GM12874 (cell line): ENCODE measurements around the gene C4orf50.

Experiments
- TF ChIP-seq, protein P1 (sequence below): IDR thresholded peaks from 2 replicates; pipeline ENCODE4 v1.5.1; 2011; ENCODE audit warnings: low read depth, mild to moderate bottlenecking, control low read depth, low read length, moderate library complexity; ENCODE audit not compliant: insufficient read depth

C4orf50 gene

DNA sequence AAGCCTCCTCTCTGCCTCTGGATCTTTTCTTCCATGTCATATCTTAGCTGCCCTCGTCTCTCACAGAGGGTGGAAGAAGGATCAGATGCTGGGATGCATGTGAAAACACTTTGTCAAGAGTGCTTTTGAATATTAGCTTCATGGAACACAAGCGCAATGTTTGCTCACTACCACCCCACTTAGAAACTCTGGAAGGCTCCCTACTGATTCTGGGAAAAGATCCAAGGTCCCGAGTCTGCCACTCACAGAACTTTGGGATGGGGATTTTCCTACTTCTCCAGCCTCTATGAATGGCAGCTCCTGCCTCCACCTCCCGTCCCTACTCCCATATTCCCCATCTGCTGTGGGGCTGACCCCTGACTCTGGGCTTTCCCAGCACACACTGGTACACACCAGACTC, 85.1 kb downstream of the C4orf50 start:
- TF ChIP-seq, protein P1, sequence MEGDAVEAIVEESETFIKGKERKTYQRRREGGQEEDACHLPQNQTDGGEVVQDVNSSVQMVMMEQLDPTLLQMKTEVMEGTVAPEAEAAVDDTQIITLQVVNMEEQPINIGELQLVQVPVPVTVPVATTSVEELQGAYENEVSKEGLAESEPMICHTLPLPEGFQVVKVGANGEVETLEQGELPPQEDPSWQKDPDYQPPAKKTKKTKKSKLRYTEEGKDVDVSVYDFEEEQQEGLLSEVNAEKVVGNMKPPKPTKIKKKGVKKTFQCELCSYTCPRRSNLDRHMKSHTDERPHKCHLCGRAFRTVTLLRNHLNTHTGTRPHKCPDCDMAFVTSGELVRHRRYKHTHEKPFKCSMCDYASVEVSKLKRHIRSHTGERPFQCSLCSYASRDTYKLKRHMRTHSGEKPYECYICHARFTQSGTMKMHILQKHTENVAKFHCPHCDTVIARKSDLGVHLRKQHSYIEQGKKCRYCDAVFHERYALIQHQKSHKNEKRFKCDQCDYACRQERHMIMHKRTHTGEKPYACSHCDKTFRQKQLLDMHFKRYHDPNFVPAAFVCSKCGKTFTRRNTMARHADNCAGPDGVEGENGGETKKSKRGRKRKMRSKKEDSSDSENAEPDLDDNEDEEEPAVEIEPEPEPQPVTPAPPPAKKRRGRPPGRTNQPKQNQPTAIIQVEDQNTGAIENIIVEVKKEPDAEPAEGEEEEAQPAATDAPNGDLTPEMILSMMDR: no peak

DNA sequence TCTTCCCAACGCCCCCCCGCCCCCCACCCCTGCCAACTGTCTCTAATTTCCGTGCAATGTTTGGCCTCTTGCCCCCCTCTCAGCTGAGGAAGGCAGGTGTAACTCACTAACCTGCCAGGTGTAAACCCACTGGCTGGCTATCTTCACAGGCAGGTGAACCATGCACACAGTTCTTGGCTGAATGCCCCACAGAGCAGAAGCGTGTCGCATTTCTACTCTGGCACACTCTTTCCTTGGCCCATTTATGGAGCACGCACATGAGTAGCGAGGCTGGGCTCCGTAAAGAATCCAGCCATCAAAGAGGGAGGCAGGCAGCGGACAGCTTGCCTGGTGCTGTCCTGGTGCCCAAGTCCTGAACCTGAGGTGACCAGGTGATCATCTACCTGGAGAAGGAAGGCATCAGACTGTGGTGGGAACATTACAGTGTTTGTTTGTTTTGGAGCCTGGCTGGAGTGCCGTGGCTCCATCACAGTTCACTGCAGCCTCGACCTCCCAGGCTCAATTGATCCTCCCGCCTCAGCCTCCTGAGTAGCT, 86.1 kb downstream of the C4orf50 start:
- TF ChIP-seq, protein P1: no peak

DNA sequence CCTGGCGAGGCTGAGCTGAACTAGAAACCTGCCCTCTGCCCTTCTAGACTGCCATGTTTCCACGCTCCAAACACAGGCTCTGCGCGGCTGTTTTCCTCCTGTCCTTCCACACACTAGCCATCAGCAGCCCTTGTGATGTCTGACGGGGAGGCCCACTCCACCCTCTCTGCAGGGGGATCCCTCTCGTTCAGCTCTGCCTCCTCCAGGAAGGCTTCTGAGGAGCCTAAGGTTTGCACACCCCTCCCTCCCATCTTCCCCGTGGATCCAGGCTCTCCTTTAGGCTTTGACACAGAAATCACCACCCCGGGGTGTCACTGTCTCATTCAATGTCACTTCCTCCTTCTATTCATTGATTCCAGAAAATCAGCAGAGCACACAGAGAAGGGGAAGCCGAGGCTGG, 86.7 kb downstream of the C4orf50 start:
- TF ChIP-seq, protein P1: no peak

DNA sequence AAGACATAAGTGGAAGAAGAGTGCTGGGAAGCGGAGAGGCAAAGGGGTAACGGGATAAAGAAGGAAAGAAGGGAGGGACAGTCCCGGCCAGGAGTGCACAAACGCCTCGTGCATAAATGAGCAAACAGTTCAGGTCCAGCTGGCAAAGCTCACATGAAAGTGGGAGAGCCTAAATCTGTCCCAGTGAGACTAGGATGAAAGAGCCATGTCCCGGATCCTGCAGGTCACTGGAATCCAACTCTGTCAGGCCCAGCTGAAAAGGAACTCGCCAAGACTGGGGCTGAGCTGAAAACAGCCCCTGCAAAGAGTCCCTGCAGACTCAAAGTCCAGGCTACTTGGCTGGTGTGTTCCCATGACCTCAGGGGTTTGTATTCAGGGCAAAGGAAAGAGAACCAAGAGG, 87.4 kb downstream of the C4orf50 start:
- TF ChIP-seq, protein P1: no peak

DNA sequence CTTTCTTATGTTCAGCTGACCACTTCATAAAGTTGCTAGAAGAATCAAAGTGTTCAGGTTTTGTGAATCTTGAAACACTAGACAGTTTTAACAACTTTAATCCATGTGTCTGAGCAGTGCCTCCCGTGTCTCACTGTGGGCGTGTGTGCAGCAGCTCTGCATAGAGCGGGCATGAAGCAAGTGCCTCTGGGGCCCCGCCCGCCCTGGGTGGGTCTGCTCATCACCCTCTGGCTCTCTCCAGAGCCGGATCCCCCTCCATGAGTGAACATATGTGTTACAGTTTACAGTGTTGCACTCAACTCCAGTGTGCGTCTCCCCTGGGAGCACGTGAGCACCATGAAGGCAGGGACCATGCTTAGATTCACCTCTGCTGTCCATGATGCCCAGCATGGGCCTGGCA, 87.8 kb downstream of the C4orf50 start:
- TF ChIP-seq, protein P1: no peak

DNA sequence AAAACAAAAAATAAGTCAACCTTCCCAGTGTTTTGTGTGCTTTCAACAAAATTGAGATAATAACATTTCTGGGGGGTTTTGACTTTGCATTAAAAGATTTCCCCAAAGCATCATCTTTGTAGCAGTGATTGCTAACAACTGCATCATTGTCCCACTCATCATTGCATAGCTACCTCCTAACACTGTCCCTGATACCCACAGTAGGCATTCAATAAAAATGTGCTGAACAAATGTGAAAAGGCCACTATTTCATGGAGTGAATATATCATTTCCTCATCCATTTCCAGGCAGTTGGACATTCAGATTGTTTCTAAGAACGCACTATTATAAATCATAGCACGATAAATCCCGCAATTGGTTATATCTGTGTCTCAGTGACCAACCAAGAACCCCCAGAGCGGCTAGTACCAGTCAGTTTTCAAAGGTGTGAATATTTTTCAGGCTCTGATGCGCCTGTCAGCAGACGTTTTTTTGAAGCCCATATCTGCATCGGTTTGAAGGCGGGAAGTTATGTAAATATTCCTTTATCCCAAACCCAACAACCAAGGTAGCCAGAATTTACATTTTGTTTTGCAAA, 89.3 kb downstream of the C4orf50 start:
- TF ChIP-seq, protein P1: no peak

DNA sequence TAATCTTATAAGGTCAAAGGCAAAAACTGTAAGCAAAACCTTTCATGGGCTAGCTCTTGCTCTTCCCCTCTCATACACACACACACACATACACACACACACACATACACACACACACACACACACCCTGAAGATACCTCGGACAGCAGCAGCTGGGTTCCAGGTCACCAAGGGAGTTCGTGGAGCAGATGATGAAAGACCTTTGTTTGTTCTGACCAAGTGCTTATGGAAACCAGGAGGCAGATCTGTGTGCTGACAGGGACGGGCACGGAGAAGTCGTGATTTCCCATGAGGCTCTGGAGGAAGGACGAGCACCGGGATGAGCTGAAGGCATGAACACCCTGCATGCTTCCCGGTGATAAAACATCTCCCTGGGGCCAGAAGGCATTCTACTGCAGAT, 90.0 kb downstream of the C4orf50 start:
- TF ChIP-seq, protein P1: no peak
